ENCODE results near the gene ZNF407. TPM values are rescaled to one million over a fixed set of nuclear protein-coding genes. Genes with fewer than 3 reads are reported as not detected.

The ZNF407 gene
- total and polyA plus RNA-seq, 2 experiments from 2014 or later = 2.1 to 10.4 TPM

GRCh38 chr18:74784752-74785151 is 187.1 kb downstream of the ZNF407 start:
- H3K4me2 ChIP-seq = no peak overlapping the region
- no peaks in the 10 kb centered on the region for H3K27me3 ChIP-seq (ENCODE audit: insufficient read depth)
- H3K9me2 ChIP-seq (ENCODE audit: insufficient read depth) = no peaks in the 10 kb centered on the region
- Mint-ChIP-seq H3K36me3 (ENCODE audit: low read depth) (no peaks in the 10 kb centered on the region), H3K4me3 (no peak overlapping the region), H3K27me3 (ENCODE audit: insufficient read depth, low read depth, poor library complexity) (no peaks in the 10 kb centered on the region), H3K4me1 (no peaks in the 10 kb centered on the region; the same call in 1 of the 3 replicates), H3K27ac (no peak overlapping the region), H3K9me3 (no peaks in the 10 kb centered on the region)
- DNase-seq (ENCODE audit: low spot score) = no peak
- H4K20me1 ChIP-seq (replicated peaks; ENCODE audit: insufficient read depth) = no peaks in the 10 kb centered on the region
- no peak for ATAC-seq
- H3K4me1 ChIP-seq (ENCODE audit: insufficient read depth) = no peaks in the 10 kb centered on the region
- H3K4me3 ChIP-seq = no peak overlapping the region
- H3K79me2 ChIP-seq (replicated peaks; ENCODE audit: insufficient read depth) = no peaks in the 10 kb centered on the region
- TF ChIP-seq ZNF331 (CRISPR knock-in tag; IDR thresholded peaks at IDR 0.05; ENCODE audit: low read depth) (no peak), POLR2AphosphoS5 (IDR thresholded peaks at IDR 0.05; ENCODE audit: low read depth) (no peak), ZNF462 (CRISPR knock-in tag; IDR thresholded peaks at IDR 0.05) (no peak), ZNF114 (CRISPR knock-in tag; IDR thresholded peaks at IDR 0.05) (no peak), REST (IDR thresholded peaks at IDR 0.05; ENCODE audit: unreplicated experiment) (no peak), CREB1 (CRISPR knock-in tag; IDR thresholded peaks at IDR 0.05; ENCODE audit: low read depth) (no peak), STAT1 (IDR thresholded peaks at IDR 0.05; ENCODE audit: unreplicated experiment) (no peak), CTCF (conservative IDR thresholded peaks at IDR 0.05; ENCODE audit: low read depth in 2 of 2) (no peak), EZH2 (IDR thresholded peaks at IDR 0.05; ENCODE audit: low read depth, unreplicated experiment) (no peak), NANOG (IDR thresholded peaks at IDR 0.05; ENCODE audit: borderline replicate concordance) (no peak), EZH2phosphoT487 (IDR thresholded peaks at IDR 0.05; ENCODE audit: unreplicated experiment) (no peak), JUNB (IDR thresholded peaks at IDR 0.05; ENCODE audit: unreplicated experiment) (no peak)
- TF ChIP-seq, protein P1, sequence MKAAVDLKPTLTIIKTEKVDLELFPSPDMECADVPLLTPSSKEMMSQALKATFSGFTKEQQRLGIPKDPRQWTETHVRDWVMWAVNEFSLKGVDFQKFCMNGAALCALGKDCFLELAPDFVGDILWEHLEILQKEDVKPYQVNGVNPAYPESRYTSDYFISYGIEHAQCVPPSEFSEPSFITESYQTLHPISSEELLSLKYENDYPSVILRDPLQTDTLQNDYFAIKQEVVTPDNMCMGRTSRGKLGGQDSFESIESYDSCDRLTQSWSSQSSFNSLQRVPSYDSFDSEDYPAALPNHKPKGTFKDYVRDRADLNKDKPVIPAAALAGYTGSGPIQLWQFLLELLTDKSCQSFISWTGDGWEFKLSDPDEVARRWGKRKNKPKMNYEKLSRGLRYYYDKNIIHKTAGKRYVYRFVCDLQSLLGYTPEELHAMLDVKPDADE (IDR thresholded peaks at IDR 0.05) = no peak
- H3K36me3 ChIP-seq (ENCODE audit: insufficient read depth) = no peaks in the 10 kb centered on the region
- H2AFZ ChIP-seq = no peak overlapping the region
- H3K27ac ChIP-seq (ENCODE audit: low read depth) = no peak overlapping the region
- no peaks in the 10 kb centered on the region for H3F3A ChIP-seq (replicated peaks; ENCODE audit: low read depth)
